Spinal cord (tissue), 10 donors: ENCODE data around the gene OR10K2. TPM values are rescaled to one million over a fixed set of nuclear protein-coding genes. Genes with fewer than 3 reads are reported as not detected.

Experiments
- DNase-seq, 6 donors: peaks; one replicate each; pipeline versions ENCODE4 v3.0.0 to v3.0.0-alpha.2; 2013 to 2015; ENCODE audit warnings: low spot score in 6 of 6, low read depth in 4 of 6
- H3K27ac ChIP-seq: one replicate; pipeline ENCODE4 v1.5.1; 2013; ENCODE audit warnings: low read depth, low read length, control low read depth
- H3K27me3 ChIP-seq: one replicate; pipeline ENCODE4 v1.6.1; 2013; ENCODE audit warnings: low read length; ENCODE audit not compliant: control insufficient read depth, insufficient read depth
- H3K36me3 ChIP-seq: one replicate; pipeline ENCODE4 v1.6.1; 2013; ENCODE audit warnings: low read length; ENCODE audit not compliant: control insufficient read depth, insufficient read depth
- H3K4me1 ChIP-seq: one replicate; pipeline ENCODE4 v1.6.1; 2013; ENCODE audit warnings: low read length; ENCODE audit not compliant: control insufficient read depth, insufficient read depth
- H3K4me3 ChIP-seq: one replicate; pipeline ENCODE4 v1.5.1; 2013; ENCODE audit warnings: low read depth, low read length, control low read depth
- H3K9me3 ChIP-seq: one replicate; pipeline ENCODE4 v1.6.1; 2013; ENCODE audit warnings: low read length; ENCODE audit not compliant: control insufficient read depth, insufficient read depth
- WGBS: methylation state at CpG from one replicate; pipeline ENCODE4 v1.1.5; 2013; ENCODE audit warnings: missing lambda C conversion rate; ENCODE audit not compliant: insufficient coverage; 5-methylcytosine and 5-hydroxymethylcytosine counted together
- polyA plus RNA-seq, 2 donors: library from polyadenylated mRNA; unstranded; fragments of 120-200 nt; gene quantifications; one replicate each; pipeline ENCODE4 v1.2.1, GENCODE V29; 2013; ENCODE audit not compliant: insufficient read length in 2 of 2
- total RNA-seq, 2 donors: library from RNA; depleted of rRNA in 1 of 2; stranded (reverse); fragments of 120-200 nt in 1 of 2; fragments of >200 nt in 1 of 2; gene quantifications; one replicate each; pipeline versions ENCODE4 v1.2.3 to v1.2.4, GENCODE V29; 2013 to 2014
- donor health status: healthy.

OR10K2 gene
- total and polyA plus RNA-seq, 4 donors = not detected

DNA sequence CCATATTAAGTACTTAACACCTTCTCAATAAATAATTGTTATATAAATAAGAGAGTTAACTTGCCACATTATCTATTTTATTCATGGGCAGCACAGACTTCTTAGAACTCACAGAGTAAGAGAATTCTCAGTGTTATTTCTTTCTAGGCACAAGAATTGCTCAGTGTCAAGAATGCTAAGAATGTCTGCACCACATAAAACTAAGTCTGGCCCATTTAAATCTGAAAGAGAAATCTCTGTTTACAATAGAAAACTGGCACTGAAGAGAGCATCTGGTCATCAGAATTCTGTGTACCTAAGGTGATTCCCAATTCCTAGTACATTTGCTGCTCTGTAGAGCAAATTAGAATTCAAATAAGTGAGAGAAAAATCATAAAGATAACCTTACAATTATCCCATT is 3.8 kb downstream of the OR10K2 start:
- no peaks in the 10 kb centered on the region for H3K4me1 ChIP-seq
- no peaks in the 10 kb centered on the region for H3K27me3 ChIP-seq
- H3K9me3 ChIP-seq = peaks cover 2% of the 10 kb centered on the region
- H3K27ac ChIP-seq = no peak overlapping the region
- no peak for DNase-seq
- no peaks in the 10 kb centered on the region for H3K36me3 ChIP-seq
- no peak overlapping the region for H3K4me3 ChIP-seq

DNA sequence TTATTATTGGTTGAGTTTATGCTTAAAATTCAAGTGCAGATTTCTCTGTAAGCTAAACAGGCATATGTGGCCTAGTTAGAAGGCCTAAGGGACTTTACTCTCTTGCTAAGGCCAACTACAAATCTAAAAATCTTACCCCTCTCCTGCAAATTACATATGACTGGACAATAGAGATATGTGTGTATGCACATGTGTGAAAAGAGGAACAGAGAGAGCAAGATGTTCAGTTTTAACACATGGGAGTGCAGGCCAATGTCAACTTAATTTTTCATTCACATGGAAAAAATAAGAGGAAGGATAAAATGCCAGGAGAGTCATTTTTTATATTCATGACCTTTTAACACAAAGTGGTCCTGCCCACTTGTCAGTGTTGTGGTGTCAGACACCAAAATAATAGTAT is 8.5 kb downstream of the OR10K2 start:
- DNase-seq = no peak
- no peak overlapping the region for H3K4me3 ChIP-seq
- H3K4me1 ChIP-seq = no peaks in the 10 kb centered on the region
- no peaks in the 10 kb centered on the region for H3K9me3 ChIP-seq
- no peaks in the 10 kb centered on the region for H3K27me3 ChIP-seq
- H3K36me3 ChIP-seq = no peaks in the 10 kb centered on the region
- H3K27ac ChIP-seq = no peak overlapping the region

DNA sequence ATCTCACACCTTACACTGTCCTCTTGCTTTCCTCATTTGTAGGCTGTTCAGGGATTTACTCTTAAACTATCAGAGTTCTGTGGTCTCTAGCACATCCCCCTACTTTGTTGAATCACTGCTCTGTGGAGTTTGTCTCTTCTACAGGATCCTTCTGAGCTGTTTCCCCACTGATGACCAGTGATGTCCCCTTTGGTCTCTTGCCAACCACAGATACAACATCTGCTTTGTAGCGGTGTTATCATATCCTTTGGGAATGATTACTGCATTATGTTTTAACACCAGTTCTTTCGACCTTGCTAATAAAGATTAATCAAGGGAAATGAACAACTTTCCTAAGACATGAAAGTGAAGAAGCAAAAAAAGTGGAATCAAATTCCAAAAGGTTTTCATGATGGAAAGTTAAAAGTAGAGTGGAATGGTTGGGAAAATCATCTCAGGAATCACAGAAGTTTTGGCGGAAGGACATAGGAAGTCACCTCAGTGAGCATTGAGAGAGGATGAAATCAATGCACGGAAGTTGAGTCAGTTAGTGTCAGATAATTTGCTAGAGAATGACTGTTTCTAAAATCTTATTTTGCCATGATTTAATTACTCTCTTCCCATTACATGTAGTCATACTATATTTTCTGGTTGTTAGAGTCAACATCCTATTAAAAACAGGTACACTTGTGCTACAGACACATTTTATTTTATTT is 11.2 kb downstream of the OR10K2 start:
- no peak overlapping the region for H3K4me3 ChIP-seq
- no peaks in the 10 kb centered on the region for H3K27me3 ChIP-seq
- whole genome bisulfite sequencing = 86% methylated on average over 1 of the region's 4 CpGs
- H3K4me1 ChIP-seq = no peaks in the 10 kb centered on the region
- DNase-seq = no peak
- H3K36me3 ChIP-seq = no peaks in the 10 kb centered on the region
- H3K27ac ChIP-seq = no peak overlapping the region
- no peaks in the 10 kb centered on the region for H3K9me3 ChIP-seq

DNA sequence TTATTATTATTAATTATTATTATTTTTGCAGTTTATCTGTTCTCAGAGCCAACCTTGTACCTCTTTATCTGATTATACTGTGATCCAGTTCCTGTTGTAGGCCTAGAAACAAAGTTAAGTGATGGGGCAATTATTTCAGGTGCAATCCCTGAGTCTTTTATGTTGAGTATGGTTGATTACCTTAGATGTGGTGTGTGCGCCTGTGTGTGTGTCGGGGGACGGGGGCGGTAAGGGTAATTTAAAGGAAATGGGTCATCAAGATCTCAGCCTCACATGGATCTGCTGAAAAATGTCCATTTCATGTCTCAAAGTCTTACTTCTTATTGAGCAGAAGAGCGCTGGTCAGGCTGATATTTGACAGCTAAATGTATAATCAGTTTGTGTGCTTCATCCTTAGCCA is 18.9 kb downstream of the OR10K2 start:
- H3K9me3 ChIP-seq = no peaks in the 10 kb centered on the region
- H3K4me3 ChIP-seq = no peak overlapping the region
- DNase-seq = no peak
- WGBS = 93% methylated on average over 3 of the region's 5 CpGs
- H3K27me3 ChIP-seq = no peaks in the 10 kb centered on the region
- H3K27ac ChIP-seq = no peak overlapping the region
- no peaks in the 10 kb centered on the region for H3K4me1 ChIP-seq
- no peaks in the 10 kb centered on the region for H3K36me3 ChIP-seq

DNA sequence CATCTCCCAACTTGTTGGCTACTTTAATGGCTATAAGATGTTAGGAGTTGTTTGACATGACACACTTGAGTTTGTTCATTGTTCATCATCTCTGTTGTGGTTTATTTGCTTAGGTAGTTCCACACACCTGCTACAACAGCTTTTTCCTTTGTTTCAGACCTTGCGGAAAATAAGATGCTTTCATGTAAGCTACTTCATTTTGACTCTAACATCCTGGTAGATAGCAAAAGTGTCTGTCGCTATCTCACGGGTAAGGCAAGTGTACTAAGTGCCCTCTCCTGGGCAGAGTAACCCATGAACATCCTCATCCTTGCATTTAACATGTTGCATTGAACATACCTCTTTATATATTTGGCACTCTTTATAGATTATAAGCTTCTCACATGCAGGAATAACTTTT is 25.2 kb downstream of the OR10K2 start:
- Histone ChIP-seq H3K27ac (no peak overlapping the region), H3K4me3 (no peak overlapping the region), H3K4me1 (no peaks in the 10 kb centered on the region), H3K27me3 (no peaks in the 10 kb centered on the region), H3K36me3 (no peaks in the 10 kb centered on the region), H3K9me3 (no peaks in the 10 kb centered on the region)
- DNase-seq = no peak
- WGBS = 92% methylated on average over 2 of the region's 3 CpGs

DNA sequence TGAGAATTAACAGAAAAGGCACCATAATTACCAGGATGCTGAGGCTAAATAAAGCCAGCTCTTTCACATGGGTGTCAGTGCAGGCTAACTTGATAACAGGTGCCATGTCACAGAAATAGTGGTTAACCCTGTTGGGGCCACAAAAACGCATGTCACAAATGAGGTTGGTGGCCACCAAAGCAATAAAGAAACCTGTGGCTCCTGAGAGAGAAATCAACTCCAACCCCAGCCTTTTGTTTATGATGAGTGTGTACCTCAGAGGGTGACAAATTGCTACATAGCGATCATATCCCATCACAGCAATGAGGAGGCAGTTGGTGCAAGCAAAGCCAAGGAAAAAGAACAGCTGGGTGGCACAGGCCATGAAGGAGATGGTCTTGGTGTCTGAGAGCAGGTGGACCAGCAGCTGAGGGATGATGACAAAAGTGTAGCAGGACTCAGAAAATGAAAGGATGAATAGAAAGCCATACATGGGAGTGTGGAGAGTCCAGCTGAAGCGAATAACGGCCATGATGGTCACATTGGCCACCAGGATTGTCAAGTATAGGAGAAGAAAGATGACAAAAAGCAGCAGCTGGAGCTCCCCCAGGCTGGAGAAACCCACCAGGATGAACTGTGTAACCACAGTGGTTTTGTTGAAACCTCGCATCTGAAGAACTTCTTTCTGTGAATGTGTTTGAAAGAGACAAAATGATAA is 27.1 kb downstream of the OR10K2 start, which contains the start of gene OR10T2:
Gene OR10T2 (minus strand): TSS at position 649 of the 697 bp plus-strand sequence. CDS start 0 bp downstream, at position 649.
- Histone ChIP-seq H3K4me1 (no peaks in the 10 kb centered on the region), H3K27ac (no peak within 1 kb of the TSS), H3K27me3 (no peaks in the 10 kb centered on the region), H3K9me3 (no peaks in the 10 kb centered on the region), H3K36me3 (no peaks in the 10 kb centered on the region), H3K4me3 (no peak within 1 kb of the TSS)
- no peak for DNase-seq
- WGBS = 88% methylated on average over 2 of the region's 5 CpGs

DNA sequence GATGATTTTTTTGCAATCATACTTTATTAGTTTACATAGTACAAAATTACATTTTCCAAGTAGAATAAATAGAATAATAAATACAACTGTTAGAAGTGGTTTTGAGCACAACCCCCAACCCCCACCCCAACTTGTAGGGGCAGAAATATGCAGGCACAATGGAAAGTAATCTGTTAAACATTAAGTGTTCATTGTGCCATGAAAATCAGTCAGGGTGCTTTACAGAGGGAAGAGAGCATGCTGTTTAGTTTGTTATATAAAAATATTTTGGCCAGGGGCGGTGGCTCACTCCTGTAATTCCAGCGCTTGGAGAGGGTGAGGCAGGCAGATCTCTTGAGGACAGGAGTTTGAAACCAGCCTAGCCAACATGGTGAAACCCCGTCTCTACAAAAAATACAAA is 29.4 kb downstream of the OR10K2 start:
- no CpG with 5 or more reads among the region's 3 CpGs for WGBS

DNA sequence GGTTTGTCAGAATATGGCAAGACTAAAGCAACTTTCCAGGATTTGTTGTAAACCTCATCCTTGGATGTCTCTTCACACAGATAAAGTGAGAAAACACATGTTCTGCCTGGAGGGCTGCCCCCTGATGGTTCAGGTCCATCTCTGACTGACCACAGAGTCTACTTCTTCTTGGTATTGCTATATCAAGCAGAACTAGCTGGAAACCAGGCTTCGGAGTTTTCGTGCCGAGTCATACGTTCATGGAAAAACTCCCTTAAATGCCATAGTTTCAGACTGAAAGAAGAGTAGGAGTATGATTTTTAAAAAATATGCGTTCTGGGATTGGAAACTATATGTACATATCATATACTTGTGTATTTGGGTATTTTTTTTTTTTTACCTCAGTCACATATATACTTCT is 32.6 kb downstream of the OR10K2 start:
- no peaks in the 10 kb centered on the region for H3K27me3 ChIP-seq
- H3K4me3 ChIP-seq = no peak overlapping the region
- no peak overlapping the region for H3K27ac ChIP-seq
- DNase-seq = no peak
- H3K4me1 ChIP-seq = no peaks in the 10 kb centered on the region
- H3K36me3 ChIP-seq = no peaks in the 10 kb centered on the region
- WGBS = no CpG with 5 or more reads among the region's 5 CpGs
- H3K9me3 ChIP-seq = no peaks in the 10 kb centered on the region

More for the DNA sequence above, 29.4 kb downstream of the OR10K2 start:
- Histone ChIP-seq H3K4me3 (no peak overlapping the region), H3K36me3 (no peaks in the 10 kb centered on the region), H3K9me3 (no peaks in the 10 kb centered on the region), H3K27ac (no peak overlapping the region), H3K4me1 (no peaks in the 10 kb centered on the region), H3K27me3 (no peaks in the 10 kb centered on the region)
- no peak for DNase-seq

DNA sequence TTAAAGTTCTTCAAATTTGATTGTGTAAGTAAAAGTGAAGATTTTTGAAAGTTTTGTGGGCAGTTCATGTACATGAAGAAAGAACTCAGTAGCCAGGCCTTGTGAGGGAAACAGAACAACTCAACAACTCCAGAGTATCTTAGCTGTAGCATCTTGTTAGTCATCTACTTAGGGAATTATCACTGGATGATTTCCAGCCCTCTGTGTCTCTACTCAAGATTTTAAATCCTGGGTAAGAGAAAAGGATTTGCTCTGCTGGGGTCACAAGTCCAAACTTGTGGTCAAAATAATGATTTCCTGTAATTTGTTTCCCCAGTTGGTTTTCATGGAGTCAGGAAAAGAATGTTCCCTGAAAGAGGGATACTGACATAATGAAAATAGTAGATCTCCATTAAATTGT is 34.9 kb downstream of the OR10K2 start:
- Histone ChIP-seq H3K27ac (no peak overlapping the region), H3K27me3 (no peaks in the 10 kb centered on the region), H3K4me3 (no peak overlapping the region), H3K4me1 (no peaks in the 10 kb centered on the region), H3K36me3 (no peaks in the 10 kb centered on the region), H3K9me3 (no peaks in the 10 kb centered on the region)
- no peak for DNase-seq

DNA sequence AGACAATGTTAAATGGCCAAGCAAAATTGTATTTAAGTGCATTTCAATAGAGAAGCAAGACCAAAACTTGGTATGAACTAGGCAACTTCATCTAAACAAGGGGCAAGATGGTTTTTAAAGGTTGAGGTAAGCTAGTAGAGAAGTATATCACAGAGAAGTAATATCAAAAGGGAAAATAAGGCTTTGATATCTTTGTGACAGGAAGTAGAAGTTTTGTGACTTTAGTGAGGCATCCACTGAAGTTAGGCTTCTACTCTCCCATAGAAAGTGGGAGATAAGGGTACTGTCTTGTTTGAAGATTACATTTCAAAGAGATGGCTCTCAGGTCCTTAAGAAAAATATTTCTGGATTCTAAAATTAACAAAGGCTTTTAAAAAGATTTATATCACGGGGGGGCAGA is 35.7 kb downstream of the OR10K2 start:
- Histone ChIP-seq H3K27me3 (no peaks in the 10 kb centered on the region), H3K36me3 (no peaks in the 10 kb centered on the region)

More for the DNA sequence above, 35.7 kb downstream of the OR10K2 start:
- Histone ChIP-seq H3K27ac (no peak overlapping the region), H3K9me3 (no peaks in the 10 kb centered on the region), H3K4me1 (no peaks in the 10 kb centered on the region), H3K4me3 (no peak overlapping the region)
- DNase-seq = no peak
- WGBS = no CpG with 5 or more reads among the region's 1 CpG
